Uterus (tissue), 2 donors: ENCODE measurements around the gene P4HB.

ENCODE experiments used
- CTCF ChIP-seq, 4 experiments: fragments of 200-600 bp in 2 of 4; fragments of 450-650 bp in 2 of 4; sonication (generic) in 2 of 4; IDR thresholded peaks; one replicate each; pipeline ENCODE4 v1.5.1; 2016 to 2019; ENCODE audit warnings: antibody characterized with exemption in 4 of 4, mild to moderate bottlenecking in 2 of 4, moderate library complexity in 1 of 4
- POLR2A ChIP-seq, 2 donors: fragments of 450-650 bp; IDR thresholded peaks; one replicate each; pipeline ENCODE4 v1.6.1; 2016; ENCODE audit warnings: antibody characterized with exemption in 2 of 2, mild to moderate bottlenecking in 1 of 2, moderate library complexity in 1 of 2

- TF ChIP-seq CTCF (IDR thresholded peaks at IDR 0.05) (no peak), POLR2A (IDR thresholded peaks at IDR 0.05) (no peak)
These were observed 45.1 kb upstream of the P4HB start for GRCh38 chr17:81905424-81905875.
